ENCODE measurements around the gene AIFM3.
A peak's percentile ranks its signal among the peaks of the same experiment; 100 is the strongest.

The AIFM3 gene

DNA sequence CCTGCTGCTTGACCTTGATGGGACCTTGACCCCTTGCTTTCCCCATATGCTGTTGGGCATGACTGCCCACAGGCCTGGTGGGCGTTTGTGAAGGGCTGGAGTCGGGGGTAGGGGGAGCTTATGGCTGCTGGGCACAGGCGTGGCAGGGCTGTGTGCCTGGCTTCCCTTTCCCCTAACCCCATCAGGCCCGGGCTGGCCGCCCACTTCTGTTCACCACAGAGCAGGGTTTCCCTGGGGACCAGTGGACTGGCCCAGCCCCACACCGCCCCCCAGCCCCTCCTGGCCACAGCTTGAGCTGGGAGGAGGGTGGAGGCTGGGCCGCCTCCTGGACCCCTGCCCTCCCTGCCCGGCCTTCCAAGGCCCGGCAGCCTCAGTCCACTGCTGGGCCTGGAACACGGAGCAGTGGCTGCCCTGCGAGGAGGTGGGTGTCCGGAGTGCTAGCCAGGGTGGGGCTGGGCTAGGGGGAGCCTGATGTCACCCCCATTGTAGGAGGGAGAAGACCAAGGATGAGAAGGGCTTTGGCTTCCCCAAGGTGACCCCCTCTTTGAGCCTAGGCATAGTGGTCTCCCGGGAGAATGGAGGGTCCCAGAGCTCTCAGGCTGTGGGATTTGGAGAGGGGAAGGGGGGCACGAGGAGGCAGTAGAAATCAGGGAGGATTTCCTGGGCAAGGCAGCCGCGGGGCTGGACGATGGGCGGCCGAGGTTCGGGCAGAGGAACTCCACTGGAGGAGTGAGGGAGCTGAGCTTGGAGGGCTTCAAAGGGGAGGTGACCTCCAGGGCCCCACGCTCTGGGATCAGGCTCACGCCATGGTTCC, at the start of gene AIFM3:
Gene AIFM3 (plus strand): TSS at position 373 of the 814 bp plus-strand sequence. CDS start 690 bp downstream, outside the sequence.
- no peak for TF ChIP-seq CTCF (IDR thresholded peaks at IDR 0.05)
- no peak for TF ChIP-seq ZFX (IDR thresholded peaks at IDR 0.05; ENCODE audit: borderline replicate concordance)
- H3K27ac ChIP-seq: no peak within 1 kb of the TSS

DNA sequence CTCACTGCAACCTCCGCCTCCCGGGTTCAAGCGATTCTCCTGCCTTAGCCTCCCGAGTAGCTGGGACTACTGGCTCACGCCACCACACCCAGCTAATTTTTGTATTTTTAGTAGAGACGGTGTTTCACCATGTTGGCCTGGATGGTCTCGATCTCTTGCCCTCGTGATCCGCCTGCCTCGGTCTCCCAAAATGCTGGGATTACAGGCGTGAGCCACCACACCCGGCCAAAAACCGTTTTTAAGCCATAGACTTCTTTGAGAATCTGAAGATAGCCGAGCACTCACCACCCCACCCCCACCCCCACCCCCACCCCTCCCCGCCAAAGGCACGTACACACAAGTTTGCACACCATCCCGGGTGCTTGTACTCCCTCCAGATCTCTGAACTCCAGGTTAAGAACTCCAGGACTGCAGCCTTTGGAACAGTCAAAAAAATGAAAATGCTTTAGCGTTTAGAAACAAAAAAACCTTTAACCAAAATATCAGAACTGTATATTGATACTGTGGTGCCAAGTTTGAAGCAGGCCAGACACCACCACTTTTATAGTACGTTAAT, 48.3 kb upstream of the AIFM3 start:
- TF ChIP-seq ZFX (IDR thresholded peaks at IDR 0.05; ENCODE audit: borderline replicate concordance): no peak
- TF ChIP-seq CTCF (IDR thresholded peaks at IDR 0.05): no peak
- peak overlapping the region; percentile 88 for H3K27ac ChIP-seq

DNA sequence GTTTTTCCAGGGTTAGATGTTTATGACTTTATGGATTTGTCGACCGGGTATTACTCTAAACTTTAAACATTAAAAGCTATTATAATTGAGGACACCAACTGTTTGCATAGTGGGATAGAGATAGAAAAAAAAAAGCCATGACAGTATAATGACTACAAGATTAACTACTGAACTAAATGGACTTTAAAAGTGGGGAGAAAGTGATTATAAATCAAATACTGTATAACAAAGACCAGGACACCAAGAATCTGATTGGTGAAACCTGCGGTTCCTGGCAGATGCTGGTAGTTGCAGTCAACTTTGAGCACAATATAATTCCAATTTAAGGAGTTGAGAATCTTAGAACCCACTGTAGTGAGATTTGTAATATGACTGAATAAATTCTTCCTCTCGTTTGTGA, 47.3 kb upstream of the AIFM3 start:
- H3K27ac ChIP-seq: no peak overlapping the region

DNA sequence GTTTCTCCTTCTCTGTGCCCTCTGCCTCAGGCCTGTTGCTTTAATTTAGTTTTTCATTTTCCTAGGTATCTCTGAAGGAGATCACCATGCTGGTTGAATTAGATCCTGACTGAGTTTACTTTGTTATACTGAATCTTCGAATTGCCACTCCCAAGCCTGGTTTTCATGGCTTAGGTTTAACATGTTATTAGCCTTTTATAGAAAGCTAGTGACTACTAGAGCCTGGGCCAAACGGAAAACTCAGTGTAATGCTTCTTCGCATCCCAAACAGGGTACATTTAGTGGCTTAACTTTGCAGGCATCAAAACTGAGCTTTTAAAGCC, 46.2 kb upstream of the AIFM3 start:
- H3K27ac ChIP-seq: peak overlapping the region; percentile 32; the same call in 1 of the 2 replicates
- no peak for TF ChIP-seq CTCF (IDR thresholded peaks at IDR 0.05)
- TF ChIP-seq ZFX (IDR thresholded peaks at IDR 0.05; ENCODE audit: borderline replicate concordance): no peak

More for the DNA sequence above, 47.3 kb upstream of the AIFM3 start:
- TF ChIP-seq CTCF (IDR thresholded peaks at IDR 0.05): no peak
- no peak for TF ChIP-seq ZFX (IDR thresholded peaks at IDR 0.05; ENCODE audit: borderline replicate concordance)

DNA sequence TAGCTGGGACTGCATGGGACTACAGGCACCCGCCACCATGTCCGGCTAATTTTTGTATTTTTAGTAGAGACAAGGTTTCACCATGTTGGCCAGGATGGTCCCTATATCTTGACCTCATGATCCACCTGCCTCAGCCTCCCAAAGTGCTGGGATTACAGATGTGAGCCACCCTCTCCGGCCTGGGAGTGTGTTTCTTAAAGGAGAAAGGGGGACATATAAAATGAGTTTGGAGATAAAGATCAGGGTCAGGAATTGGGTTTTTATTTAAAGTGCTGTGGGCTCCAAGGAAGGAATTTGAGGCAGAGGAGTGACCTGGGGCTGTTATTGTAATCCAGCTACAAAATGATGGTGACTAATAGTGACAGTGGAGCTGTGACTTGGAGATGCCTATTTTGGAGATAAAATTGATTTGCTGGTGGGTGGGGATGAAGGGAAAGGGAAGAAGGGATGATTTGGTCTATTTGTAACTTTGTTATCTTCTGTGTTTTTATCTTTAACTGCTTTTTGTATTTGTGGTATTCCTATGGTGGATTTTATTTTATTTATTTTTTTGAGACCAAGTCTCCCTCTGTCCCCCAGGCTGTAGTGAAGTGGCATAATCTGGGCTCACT, 44.8 kb upstream of the AIFM3 start:
- TF ChIP-seq ZFX (IDR thresholded peaks at IDR 0.05; ENCODE audit: borderline replicate concordance): no peak
- no peak for TF ChIP-seq CTCF (IDR thresholded peaks at IDR 0.05)
- H3K27ac ChIP-seq: no peak overlapping the region

DNA sequence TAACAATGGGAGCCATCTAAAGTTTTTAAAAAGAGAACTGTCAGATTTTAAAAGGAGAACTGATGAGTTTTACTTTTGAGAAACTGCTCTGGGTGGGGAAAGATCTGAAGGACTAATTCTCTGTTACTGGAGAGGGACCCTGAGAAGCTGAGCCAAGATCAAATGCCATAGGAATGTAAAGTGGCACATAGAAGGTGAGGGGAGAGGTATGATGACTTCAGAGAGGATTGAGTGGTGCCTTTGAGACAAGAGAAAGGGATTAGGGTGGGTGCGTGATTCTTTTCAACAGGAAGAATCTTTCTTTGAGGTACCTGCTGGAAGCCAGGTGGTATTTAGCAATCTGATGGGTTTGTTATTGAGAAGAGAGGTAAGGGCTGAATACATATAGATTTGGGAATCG, 40.8 kb upstream of the AIFM3 start:
- TF ChIP-seq CTCF (IDR thresholded peaks at IDR 0.05): no peak
- no peak for TF ChIP-seq ZFX (IDR thresholded peaks at IDR 0.05; ENCODE audit: borderline replicate concordance)
- no peak overlapping the region for H3K27ac ChIP-seq
